OCI-LY7 (cell line): ENCODE measurements around the gene FAM107B. TPM values are rescaled to one million over a fixed set of nuclear protein-coding genes. Genes with fewer than 3 reads are reported as not detected.

Experiments used
- BruUV-seq: library from RNA; stranded (reverse); fragments of 400-500 nt; replicated peaks from 2 replicates; lab custom pipeline; 2021; lab: Mats Ljungman, UMichigan
- CTCF ChIA-PET: fragments of 300-600 bp; sonication (Branson Sonifier 250); formaldehyde crosslinking; loops from one replicate; lab custom pipeline; 2022; ENCODE audit warnings: antibody characterized with exemption; ENCODE audit not compliant: unreplicated experiment; lab: Charles Lee
- POLR2A ChIA-PET: fragments of 300-600 bp; sonication (Branson Sonifier 250); formaldehyde crosslinking; loops from one replicate; lab custom pipeline; 2022; ENCODE audit warnings: antibody characterized with exemption; lab: Charles Lee
- DNase-seq: peaks from one replicate; pipeline ENCODE4 v3.0.0-alpha.2; 2015; ENCODE audit warnings: low spot score
- H2AFZ ChIP-seq: fragments of 200-600 bp; sonication (generic), shearing (Covaris generic); 2 replicates; pipeline ENCODE4 v1.6.1; 2014; ENCODE audit warnings: mild to moderate bottlenecking, antibody characterized with exemption, low read length, moderate library complexity
- H3K27ac ChIP-seq: fragments of 200-600 bp; sonication (generic); 2 replicates; pipeline ENCODE4 v1.5.1; 2014; ENCODE audit warnings: mixed run types, low read depth, mild to moderate bottlenecking, moderate library complexity, low read length, inconsistent platforms; ENCODE audit not compliant: poor library complexity, severe bottlenecking
- H3K36me3 ChIP-seq: fragments of 200-600 bp; sonication (generic); 2 replicates; pipeline ENCODE4 v1.6.1; 2014; ENCODE audit warnings: mild to moderate bottlenecking, antibody characterized with exemption, low read length, moderate library complexity, mixed read lengths; ENCODE audit not compliant: insufficient read depth
- H3K4me1 ChIP-seq: fragments of 200-600 bp; sonication (generic); 2 replicates; pipeline ENCODE4 v1.5.1; 2014; ENCODE audit warnings: mild to moderate bottlenecking, low read length; ENCODE audit not compliant: insufficient read depth, poor library complexity, severe bottlenecking
- H3K4me2 ChIP-seq: fragments of 200-600 bp; sonication (generic); 2 replicates; pipeline ENCODE4 v1.6.1; 2014; ENCODE audit warnings: mild to moderate bottlenecking, low read length
- H3K4me3 ChIP-seq: fragments of 200-600 bp; sonication (generic); 2 replicates; pipeline ENCODE4 v1.5.1; 2014; ENCODE audit warnings: mild to moderate bottlenecking, low read depth, low read length; ENCODE audit not compliant: poor library complexity, severe bottlenecking
- H3K79me2 ChIP-seq: fragments of 200-600 bp; sonication (generic); 2 replicates; pipeline ENCODE4 v1.6.1; 2016; ENCODE audit warnings: low read depth, mild to moderate bottlenecking, low read length, moderate library complexity, mixed read lengths; ENCODE audit not compliant: insufficient read depth
- H3K9me2 ChIP-seq: fragments of 200-600 bp; sonication (generic); 2 replicates; pipeline ENCODE4 v1.6.1; 2016; ENCODE audit warnings: mild to moderate bottlenecking, low read length, mixed read lengths; ENCODE audit not compliant: insufficient read depth
- H3K9me3 ChIP-seq: fragments of 200-600 bp; sonication (generic); 2 replicates; pipeline ENCODE4 v1.6.1; 2014; ENCODE audit warnings: mild to moderate bottlenecking, mixed run types, low read length, mixed read lengths
- H4K20me1 ChIP-seq: fragments of 200-600 bp; sonication (generic); 2 replicates; pipeline ENCODE4 v1.6.1; 2014; ENCODE audit warnings: mild to moderate bottlenecking, antibody characterized with exemption, low read length, moderate library complexity, mixed read lengths; ENCODE audit not compliant: insufficient read depth
- CTCF ChIP-seq: fragments of 200-600 bp; sonication (generic); conservative IDR thresholded peaks from 2 replicates; pipeline ENCODE4 v1.5.1; 2014; ENCODE audit warnings: mild to moderate bottlenecking, antibody characterized with exemption, low read length, moderate library complexity, mixed read lengths
- EZH2phosphoT487 ChIP-seq: fragments of 200-600 bp; sonication (generic); IDR thresholded peaks from 2 replicates; pipeline ENCODE4 v1.6.1; 2018; ENCODE audit warnings: low read depth, borderline replicate concordance, mild to moderate bottlenecking, mixed run types, antibody characterized with exemption, low read length, moderate library complexity, mixed read lengths
- intact Hi-C: fragments of 100-400 bp; cut with micrococcal nuclease; formaldehyde crosslinking; loops from one replicate; pipeline ENCODE4 v1.10.0; 2022; ENCODE audit not compliant: unreplicated experiment
- total RNA-seq, 2 experiments: library from RNA; depleted of rRNA in 1 of 2; stranded (reverse); fragments of >200 nt in 1 of 2; shearing (Covaris generic) in 1 of 2; gene quantifications; 2 replicates each; pipeline ENCODE4 v1.2.3, GENCODE V29; 2014 to 2022

The FAM107B gene
- total RNA-seq, 2 experiments from 2014 or later = 114 to 398 TPM

GRCh38 chr10:14740684-14741247 is 33.9 kb downstream of the FAM107B start:
- TF ChIP-seq CTCF (no peak), EZH2phosphoT487 (no peak)
- Histone ChIP-seq H3K4me1 (peaks cover 71% of the 10 kb centered on the region), H3K4me2 (peak overlapping the region; percentile 78), H3K36me3 (no peaks in the 10 kb centered on the region; the same call in 1 of the 2 replicates), H4K20me1 (no peaks in the 10 kb centered on the region), H3K9me3 (peaks cover 12% of the 10 kb centered on the region; the same call in 1 of the 2 replicates), H3K27ac (peak overlapping the region; percentile 94), H2AFZ (peak overlapping the region; percentile 79), H3K9me2 (no peaks in the 10 kb centered on the region), H3K79me2 (no peaks in the 10 kb centered on the region), H3K4me3 (peak overlapping the region; percentile 28)
- ChIA-PET POLR2A (interaction anchor here (0.7 to 3.3 kb wide), 11 partner anchors 9 to 220 kb away, joined by 3 to 33 read pairs (median 4); partner anchors contain the start of genes CDNF, HSPA14 and MSANTD7), CTCF (no interaction called here)
- peak; percentile 87 for DNase-seq
- intact Hi-C loops = loop anchor here (2.0 kb wide), 1 partner anchor 92 kb away; no protein-coding TSS in a partner anchor
- BruUV-seq = no TSS peak

DNA sequence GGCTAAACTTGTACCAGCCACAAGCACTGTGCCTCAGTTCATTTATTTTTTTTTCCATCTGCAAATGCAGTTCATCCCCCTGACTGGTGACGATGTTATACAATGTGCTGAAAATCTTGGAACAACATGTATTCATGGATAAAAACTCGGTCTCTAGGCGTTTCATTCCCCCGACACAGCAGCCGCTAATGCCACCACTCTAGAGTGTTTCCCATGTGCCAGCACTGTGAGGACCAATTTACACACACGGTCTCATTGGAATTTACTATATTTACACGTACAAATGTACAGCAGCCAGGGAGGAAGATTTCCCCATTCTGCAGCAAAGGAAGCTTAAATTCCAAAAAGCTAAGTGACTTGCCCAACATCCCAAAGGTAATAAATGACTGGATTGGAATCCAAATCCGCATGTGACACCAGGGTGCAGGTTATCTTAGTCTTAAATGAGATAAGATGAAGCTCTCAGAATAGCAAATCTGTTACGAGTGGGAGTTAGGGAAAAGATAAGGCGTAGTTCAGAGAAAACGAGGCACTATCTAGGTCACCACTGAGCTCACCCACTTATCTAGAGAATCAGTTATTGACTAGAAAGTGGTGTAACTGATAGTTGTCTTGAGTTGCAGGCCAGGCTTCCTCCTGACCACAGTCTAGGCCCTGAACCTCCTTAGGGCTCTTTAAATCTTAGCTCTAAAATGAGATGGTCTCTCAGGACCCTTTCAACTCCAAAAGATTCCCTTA is 36.7 kb downstream of the FAM107B start:
- POLR2A ChIA-PET = interaction anchor here (0.6 to 3.3 kb wide), 7 partner anchors 8 to 42 kb away, joined by 3 to 8 read pairs (median 3); no protein-coding TSS in a partner anchor
- Histone ChIP-seq H3K79me2 (no peaks in the 10 kb centered on the region), H3K9me2 (no peaks in the 10 kb centered on the region), H4K20me1 (no peaks in the 10 kb centered on the region), H2AFZ (no peak overlapping the region), H3K9me3 (peaks cover 12% of the 10 kb centered on the region; the same call in 1 of the 2 replicates), H3K36me3 (no peaks in the 10 kb centered on the region; the same call in 1 of the 2 replicates), H3K4me3 (no peak overlapping the region), H3K27ac (peak overlapping the region; percentile 80), H3K4me1 (peaks cover 72% of the 10 kb centered on the region), H3K4me2 (no peak overlapping the region)
- CTCF ChIA-PET = no interaction called here
- TF ChIP-seq CTCF (no peak), EZH2phosphoT487 (no peak)
- no TSS peak for BruUV-seq
- DNase-seq = no peak
- intact Hi-C loops = no loop called here
